Urinary bladder (tissue), 4 donors: ENCODE measurements around the gene RPUSD4. TPM values are rescaled to one million over a fixed set of nuclear protein-coding genes. Genes with fewer than 3 reads are reported as not detected.

Experiments used
- DNase-seq: peaks from one replicate; pipeline ENCODE4 v3.0.0-alpha.2; 2015; ENCODE audit errors: extremely low spot score
- H3K27ac ChIP-seq: one replicate; pipeline ENCODE4 v1.5.1; 2013; ENCODE audit warnings: low read depth, mild to moderate bottlenecking, moderate library complexity
- H3K36me3 ChIP-seq: one replicate; pipeline ENCODE4 v1.6.1; 2013; ENCODE audit warnings: mild to moderate bottlenecking, moderate library complexity; ENCODE audit not compliant: insufficient read depth
- H3K4me1 ChIP-seq: one replicate; pipeline ENCODE4 v1.6.1; 2013; ENCODE audit warnings: mild to moderate bottlenecking, moderate library complexity; ENCODE audit not compliant: insufficient read depth
- H3K4me3 ChIP-seq: one replicate; pipeline ENCODE4 v1.5.1; 2013; ENCODE audit warnings: low read depth, low read length
- WGBS: extraction: QIAGEN DNeasy Blood & Tissue Kit; methylation state at CpG from one replicate; pipeline ENCODE4 v1.1.7; 2013; 5-methylcytosine and 5-hydroxymethylcytosine counted together
- polyA plus RNA-seq: library from polyadenylated mRNA; stranded (reverse); fragments of 200-250 nt; gene quantifications from one replicate; pipeline ENCODE4 v1.2.3, GENCODE V29; 2013
- total RNA-seq: library from RNA; depleted of rRNA; stranded (reverse); fragments of >200 nt; gene quantifications from one replicate; pipeline ENCODE4 v1.2.3, GENCODE V29; 2014
- donor health status: healthy with polysubstance abuse.
- donor health status: healthy.

RPUSD4 gene
- total and polyA plus RNA-seq, 2 donors = 18.6 to 19.1 TPM

- WGBS = 90% methylated on average over 7 of the region's 7 CpGs
- H3K4me3 ChIP-seq = no peak overlapping the region
- H3K36me3 ChIP-seq = peaks cover 3% of the 10 kb centered on the region
- H3K27ac ChIP-seq = no peak overlapping the region
- DNase-seq = no peak
- no peaks in the 10 kb centered on the region for H3K4me1 ChIP-seq
Observed at GRCh38 chr11:126197277-126197939, 14.0 kb downstream of the RPUSD4 start.

- no peak for DNase-seq
- Histone ChIP-seq H3K4me1 (no peaks in the 10 kb centered on the region), H3K27ac (no peak overlapping the region), H3K36me3 (peaks cover 3% of the 10 kb centered on the region), H3K4me3 (no peak overlapping the region)
- 96% methylated on average over 3 of the region's 3 CpGs for WGBS
Observed at GRCh38 chr11:126195119-126195518, 16.3 kb downstream of the RPUSD4 start.

- peaks cover 3% of the 10 kb centered on the region for H3K36me3 ChIP-seq
- no peak for DNase-seq
Observed at GRCh38 chr11:126194121-126194543, 17.3 kb downstream of the RPUSD4 start.

DNA sequence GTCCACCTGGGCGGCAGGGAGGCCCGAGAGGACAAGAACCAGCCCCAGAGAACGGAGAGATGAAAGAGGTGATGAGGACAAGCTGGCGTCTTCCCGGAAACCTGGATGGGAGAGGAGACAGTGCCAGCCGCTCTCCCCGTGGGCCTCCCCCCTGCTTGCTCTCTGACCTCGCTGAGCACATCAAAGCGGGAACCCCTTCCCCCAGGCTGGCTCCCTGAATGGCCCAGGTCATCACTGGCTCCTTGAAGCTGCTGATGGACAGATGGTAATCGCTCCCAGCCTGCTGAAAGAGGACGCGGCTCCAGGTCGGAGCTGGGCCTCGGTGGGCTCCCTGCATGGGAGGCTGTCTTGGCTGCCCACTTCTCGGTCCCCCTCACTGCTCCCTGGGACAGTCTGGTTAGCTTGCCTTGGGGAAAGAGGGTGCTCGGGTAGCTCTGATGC, 18.4 kb downstream of the RPUSD4 start:
- Histone ChIP-seq H3K36me3 (peaks cover 3% of the 10 kb centered on the region), H3K4me3 (no peak overlapping the region), H3K27ac (no peak overlapping the region), H3K4me1 (no peaks in the 10 kb centered on the region)
- DNase-seq = no peak
- 92% methylated on average over 16 of the region's 16 CpGs for WGBS

More at GRCh38 chr11:126194121-126194543, 17.3 kb downstream of the RPUSD4 start:
- WGBS = 32% methylated on average over 9 of the region's 9 CpGs
- H3K4me1 ChIP-seq = no peaks in the 10 kb centered on the region
- H3K27ac ChIP-seq = no peak overlapping the region
- H3K4me3 ChIP-seq = no peak overlapping the region

DNA sequence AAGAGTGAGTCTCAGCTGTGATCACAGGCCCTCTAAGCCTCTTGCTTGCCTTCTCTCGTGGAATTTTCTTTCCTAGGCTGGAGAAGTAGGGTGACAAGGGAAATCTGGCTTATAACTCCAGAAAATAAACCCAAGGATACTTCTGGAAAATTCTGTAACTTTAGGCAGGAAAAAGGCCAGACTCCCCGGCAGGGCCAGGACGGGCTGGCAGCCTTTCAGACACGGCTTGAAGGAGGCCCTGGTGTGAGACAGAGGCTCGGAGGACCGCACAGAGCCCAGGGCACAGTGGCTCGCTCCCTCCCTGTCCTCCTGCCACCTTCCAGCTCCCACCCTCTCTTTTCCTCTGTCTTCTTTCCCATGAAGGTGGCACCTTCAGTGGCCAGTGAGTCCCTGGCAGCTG, 19.1 kb downstream of the RPUSD4 start:
- WGBS = 64% methylated on average over 7 of the region's 7 CpGs
- Histone ChIP-seq H3K36me3 (no peaks in the 10 kb centered on the region), H3K27ac (no peak overlapping the region)

GRCh38 chr11:126191379-126192073, 19.9 kb downstream of the RPUSD4 start:
- H3K36me3 ChIP-seq = no peaks in the 10 kb centered on the region
- DNase-seq = no peak
- no peak overlapping the region for H3K27ac ChIP-seq
- WGBS = 88% methylated on average over 11 of the region's 11 CpGs
- H3K4me3 ChIP-seq = no peak overlapping the region
- no peaks in the 10 kb centered on the region for H3K4me1 ChIP-seq

More for the DNA sequence above, 19.1 kb downstream of the RPUSD4 start:
- Histone ChIP-seq H3K4me1 (no peaks in the 10 kb centered on the region), H3K4me3 (no peak overlapping the region)
- DNase-seq = no peak

GRCh38 chr11:126190792-126191191, 20.7 kb downstream of the RPUSD4 start:
- Histone ChIP-seq H3K27ac (no peak overlapping the region), H3K36me3 (no peaks in the 10 kb centered on the region), H3K4me3 (no peak overlapping the region), H3K4me1 (no peaks in the 10 kb centered on the region)
- DNase-seq = no peak
- 97% methylated on average over 14 of the region's 14 CpGs for WGBS

GRCh38 chr11:126189109-126189929, 22.1 kb downstream of the RPUSD4 start:
- H3K36me3 ChIP-seq = no peaks in the 10 kb centered on the region
- no peaks in the 10 kb centered on the region for H3K4me1 ChIP-seq
- 86% methylated on average over 22 of the region's 22 CpGs for WGBS
- no peak for DNase-seq
- H3K4me3 ChIP-seq = no peak overlapping the region
- H3K27ac ChIP-seq = no peak overlapping the region

DNA sequence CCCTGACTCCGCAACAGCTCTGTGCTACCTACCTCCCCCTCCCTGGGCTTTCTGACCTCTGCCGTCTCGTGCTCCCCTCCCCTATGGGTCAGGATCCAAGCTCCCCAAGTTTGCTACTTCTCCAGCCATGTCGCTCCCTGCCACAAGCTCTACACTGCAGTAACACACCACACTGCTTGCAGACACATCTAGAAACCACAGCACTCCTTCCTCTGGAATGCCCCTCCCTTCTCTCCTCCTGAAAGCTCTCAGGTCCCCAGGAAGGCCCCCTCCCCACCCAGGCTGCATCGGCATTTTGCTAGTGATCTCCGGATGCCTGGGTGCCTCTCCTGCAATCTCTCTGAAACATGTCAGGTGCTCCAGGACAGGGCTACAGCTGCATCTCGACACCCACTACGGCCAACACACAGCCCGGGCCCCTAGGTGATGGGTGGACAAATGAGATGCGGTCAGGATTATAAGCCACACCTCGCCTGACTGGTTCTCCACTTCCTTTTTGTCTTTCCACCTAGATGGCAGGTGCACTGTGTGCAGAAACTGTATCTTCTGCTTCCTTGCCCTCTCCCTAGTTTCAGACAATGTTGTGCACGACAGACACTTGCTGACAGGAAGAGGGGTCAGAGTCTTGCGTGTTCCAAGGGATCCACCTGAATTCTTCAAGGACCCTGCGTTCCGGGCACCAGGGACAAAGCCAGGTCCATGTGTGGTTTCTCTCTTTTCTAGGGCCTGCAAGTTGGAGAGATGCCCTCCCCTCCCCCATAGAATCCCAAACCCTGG, 22.9 kb downstream of the RPUSD4 start:
- Histone ChIP-seq H3K27ac (no peak overlapping the region), H3K4me3 (no peak overlapping the region), H3K36me3 (no peaks in the 10 kb centered on the region), H3K4me1 (no peaks in the 10 kb centered on the region)
- 84% methylated on average over 15 of the region's 15 CpGs for WGBS
- no peak for DNase-seq

DNA sequence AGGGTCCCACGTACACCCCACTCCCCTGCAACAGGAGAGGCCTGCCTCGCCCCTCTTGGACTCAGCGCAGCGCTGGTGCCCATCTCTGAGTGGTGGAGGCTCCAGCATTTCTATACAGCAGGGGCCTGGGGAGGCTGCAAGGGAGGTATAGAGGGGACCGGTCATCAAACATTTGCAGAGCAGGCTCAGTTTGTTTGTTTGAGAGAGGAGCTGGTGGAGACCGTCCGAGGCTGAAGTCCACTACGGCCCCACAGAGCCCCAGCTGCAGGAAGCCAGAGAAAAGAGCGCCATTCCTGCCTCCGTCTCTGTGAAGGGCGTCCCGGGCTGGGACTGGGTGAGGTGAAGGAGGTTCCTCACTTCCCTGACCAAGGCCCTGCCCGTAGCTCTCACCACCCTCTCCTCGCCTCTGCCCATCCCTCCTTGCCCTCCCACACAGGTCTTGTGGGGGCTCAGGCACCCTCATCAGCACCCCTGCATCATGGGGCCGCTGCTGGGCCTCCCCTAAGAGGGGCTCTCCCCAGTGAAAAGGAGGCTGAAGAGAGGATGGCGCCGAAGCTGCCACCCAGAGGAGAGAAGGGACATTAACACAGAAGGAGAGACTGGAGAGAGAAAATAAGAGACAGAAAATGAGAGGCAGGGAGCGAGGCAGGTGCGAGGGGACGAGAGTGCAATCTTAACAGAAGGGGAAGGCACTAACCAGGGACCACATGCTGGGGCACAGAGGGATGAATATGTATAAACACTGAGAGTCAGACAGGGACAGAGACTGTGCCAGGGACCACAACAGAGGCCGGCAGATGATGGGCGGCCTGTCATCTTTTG, 24.5 kb downstream of the RPUSD4 start:
- no peaks in the 10 kb centered on the region for H3K36me3 ChIP-seq
- H3K27ac ChIP-seq = no peak overlapping the region
- no peaks in the 10 kb centered on the region for H3K4me1 ChIP-seq
- no peak for DNase-seq
- no peak overlapping the region for H3K4me3 ChIP-seq
- 80% methylated on average over 22 of the region's 22 CpGs for WGBS

- H3K4me1 ChIP-seq = no peaks in the 10 kb centered on the region
- WGBS = 75% methylated on average over 15 of the region's 15 CpGs
- DNase-seq = no peak
- H3K4me3 ChIP-seq = no peak overlapping the region
- no peak overlapping the region for H3K27ac ChIP-seq
- no peaks in the 10 kb centered on the region for H3K36me3 ChIP-seq
Observed at GRCh38 chr11:126186025-126186698, 25.3 kb downstream of the RPUSD4 start.
